ENCODE results near the gene CLCNKA.

- TF ChIP-seq IRF1 (CRISPR knock-in tag; IDR thresholded peaks at IDR 0.05) (no peak), ELF4 (CRISPR knock-in tag; IDR thresholded peaks at IDR 0.05; ENCODE audit: low read depth) (no peak)
- TF ChIP-seq, protein P1, sequence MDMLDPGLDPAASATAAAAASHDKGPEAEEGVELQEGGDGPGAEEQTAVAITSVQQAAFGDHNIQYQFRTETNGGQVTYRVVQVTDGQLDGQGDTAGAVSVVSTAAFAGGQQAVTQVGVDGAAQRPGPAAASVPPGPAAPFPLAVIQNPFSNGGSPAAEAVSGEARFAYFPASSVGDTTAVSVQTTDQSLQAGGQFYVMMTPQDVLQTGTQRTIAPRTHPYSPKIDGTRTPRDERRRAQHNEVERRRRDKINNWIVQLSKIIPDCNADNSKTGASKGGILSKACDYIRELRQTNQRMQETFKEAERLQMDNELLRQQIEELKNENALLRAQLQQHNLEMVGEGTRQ (CRISPR knock-in tag; IDR thresholded peaks at IDR 0.05): no peak
Observed at GRCh38 chr1:16038620-16038912, 16.7 kb downstream of the CLCNKA start.
